Measurements from ENCODE around the gene EPHX1. TPM values are rescaled to one million over a fixed set of nuclear protein-coding genes. Genes with fewer than 3 reads are reported as not detected.
"Not testable (repeated sequence)": the region's sequence is repeated elsewhere in the genome, so short reads cannot be mapped to it uniquely, and the experiment has no call there.

The EPHX1 gene
- total RNA-seq, 1 donor from 2014 or later, result 82.8 TPM

- Histone ChIP-seq H3K36me3 (ENCODE audit: insufficient read depth, low read length) (peaks cover under 1% of the 10 kb centered on the region), H3K27ac (ENCODE audit: low read depth, low read length) (peak overlapping the region; percentile 95), H3K79me2 (ENCODE audit: insufficient read depth, low read length) (peaks cover 56% of the 10 kb centered on the region), H4K20me1 (ENCODE audit: insufficient read depth, low read length) (peaks cover 30% of the 10 kb centered on the region), H3K4me1 (ENCODE audit: insufficient read depth, low read length) (peaks cover 22% of the 10 kb centered on the region), H2AFZ (ENCODE audit: low read depth, low read length) (peak overlapping the region; percentile 69), H3K4me3 (ENCODE audit: insufficient read depth, low read depth, low read length) (peak overlapping the region; percentile 98), H3K9me3 (ENCODE audit: insufficient read depth, low read depth, low read length) (no peaks in the 10 kb centered on the region), H3K9ac (ENCODE audit: low read length) (peak overlapping the region; percentile 96), H3K27me3 (ENCODE audit: insufficient read depth, low read length) (no peaks in the 10 kb centered on the region), H3K4me2 (ENCODE audit: low read length) (peak overlapping the region; percentile 92)
- H3K4me3 Mint-ChIP-seq (ENCODE audit: unreplicated experiment), result no peak overlapping the region
- TF ChIP-seq EZH2 (IDR thresholded peaks at IDR 0.05; ENCODE audit: insufficient read depth, low read length), result no peak
- TF ChIP-seq, protein P1, sequence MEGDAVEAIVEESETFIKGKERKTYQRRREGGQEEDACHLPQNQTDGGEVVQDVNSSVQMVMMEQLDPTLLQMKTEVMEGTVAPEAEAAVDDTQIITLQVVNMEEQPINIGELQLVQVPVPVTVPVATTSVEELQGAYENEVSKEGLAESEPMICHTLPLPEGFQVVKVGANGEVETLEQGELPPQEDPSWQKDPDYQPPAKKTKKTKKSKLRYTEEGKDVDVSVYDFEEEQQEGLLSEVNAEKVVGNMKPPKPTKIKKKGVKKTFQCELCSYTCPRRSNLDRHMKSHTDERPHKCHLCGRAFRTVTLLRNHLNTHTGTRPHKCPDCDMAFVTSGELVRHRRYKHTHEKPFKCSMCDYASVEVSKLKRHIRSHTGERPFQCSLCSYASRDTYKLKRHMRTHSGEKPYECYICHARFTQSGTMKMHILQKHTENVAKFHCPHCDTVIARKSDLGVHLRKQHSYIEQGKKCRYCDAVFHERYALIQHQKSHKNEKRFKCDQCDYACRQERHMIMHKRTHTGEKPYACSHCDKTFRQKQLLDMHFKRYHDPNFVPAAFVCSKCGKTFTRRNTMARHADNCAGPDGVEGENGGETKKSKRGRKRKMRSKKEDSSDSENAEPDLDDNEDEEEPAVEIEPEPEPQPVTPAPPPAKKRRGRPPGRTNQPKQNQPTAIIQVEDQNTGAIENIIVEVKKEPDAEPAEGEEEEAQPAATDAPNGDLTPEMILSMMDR (IDR thresholded peaks at IDR 0.05; ENCODE audit: insufficient read depth, low read depth, low read length), result no peak
- no peak for DNase-seq (ENCODE audit: low read depth)
- H3K9me3 Mint-ChIP-seq (ENCODE audit: unreplicated experiment), result no peaks in the 10 kb centered on the region
- H3K27ac Mint-ChIP-seq (ENCODE audit: unreplicated experiment), result no peak overlapping the region
- H3K36me3 Mint-ChIP-seq (ENCODE audit: low read depth, unreplicated experiment), result no peaks in the 10 kb centered on the region
- no peak for FAIRE-seq
- peaks cover 30% of the 10 kb centered on the region for H3K4me1 Mint-ChIP-seq (ENCODE audit: low read depth, unreplicated experiment)
- H3K27me3 Mint-ChIP-seq (ENCODE audit: low read depth, unreplicated experiment), result no peaks in the 10 kb centered on the region
Observed at GRCh38 chr1:225778337-225778669, 31.6 kb upstream of the EPHX1 start.

GRCh38 chr1:225779165-225779564 lies 30.8 kb upstream of the EPHX1 start:
- not testable (repeated sequence) for H3K27me3 ChIP-seq (ENCODE audit: insufficient read depth, low read length); H3K36me3 Mint-ChIP-seq (ENCODE audit: low read depth, unreplicated experiment); H3K9me3 Mint-ChIP-seq (ENCODE audit: unreplicated experiment); DNase-seq (ENCODE audit: low read depth); H3K27ac ChIP-seq (ENCODE audit: low read depth, low read length); H3K9me3 ChIP-seq (ENCODE audit: insufficient read depth, low read depth, low read length); H3K27ac Mint-ChIP-seq (ENCODE audit: unreplicated experiment); H2AFZ ChIP-seq (ENCODE audit: low read depth, low read length); FAIRE-seq; H3K4me3 Mint-ChIP-seq (ENCODE audit: unreplicated experiment); H3K36me3 ChIP-seq (ENCODE audit: insufficient read depth, low read length); H3K27me3 Mint-ChIP-seq (ENCODE audit: low read depth, unreplicated experiment)
- Histone ChIP-seq H4K20me1 (ENCODE audit: insufficient read depth, low read length) (peaks cover 37% of the 10 kb centered on the region), H3K79me2 (ENCODE audit: insufficient read depth, low read length) (peaks cover 64% of the 10 kb centered on the region), H3K4me2 (ENCODE audit: low read length) (peak overlapping the region; percentile 92), H3K4me3 (ENCODE audit: insufficient read depth, low read depth, low read length) (peak overlapping the region; percentile 98), H3K9ac (ENCODE audit: low read length) (peak overlapping the region; percentile 96), H3K4me1 (ENCODE audit: insufficient read depth, low read length) (peaks cover 17% of the 10 kb centered on the region)
- H3K4me1 Mint-ChIP-seq (ENCODE audit: low read depth, unreplicated experiment), result peaks cover 28% of the 10 kb centered on the region

DNA sequence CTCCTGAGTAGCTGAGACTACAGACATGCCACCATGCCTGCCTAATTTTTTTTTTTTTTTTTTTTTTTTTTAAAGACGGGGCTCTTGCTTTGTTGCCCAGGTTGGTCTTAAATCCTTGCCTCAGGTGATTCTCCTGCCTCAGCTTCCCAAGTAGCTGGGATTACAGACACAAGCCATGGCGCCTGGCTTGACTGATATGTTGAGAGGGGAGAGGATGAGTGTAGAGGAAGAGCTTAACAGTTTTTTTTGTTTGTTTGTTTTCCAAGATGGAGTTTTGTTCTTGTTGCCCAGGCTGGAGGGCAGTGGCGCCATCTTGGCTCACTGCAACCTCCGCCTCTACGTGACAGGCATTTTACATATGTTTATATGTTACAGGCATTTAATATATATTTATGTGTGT lies 29.8 kb upstream of the EPHX1 start:
- FAIRE-seq, result no peak
- Histone ChIP-seq H4K20me1 (ENCODE audit: insufficient read depth, low read length) (peaks cover 37% of the 10 kb centered on the region), H3K4me2 (ENCODE audit: low read length) (peak overlapping the region; percentile 92), H3K9me3 (ENCODE audit: insufficient read depth, low read depth, low read length) (no peaks in the 10 kb centered on the region), H3K9ac (ENCODE audit: low read length) (no peak overlapping the region), H3K27ac (ENCODE audit: low read depth, low read length) (no peak overlapping the region), H3K4me3 (ENCODE audit: insufficient read depth, low read depth, low read length) (no peak overlapping the region), H3K27me3 (ENCODE audit: insufficient read depth, low read length) (no peaks in the 10 kb centered on the region), H3K36me3 (ENCODE audit: insufficient read depth, low read length) (peaks cover 8% of the 10 kb centered on the region), H2AFZ (ENCODE audit: low read depth, low read length) (no peak overlapping the region), H3K4me1 (ENCODE audit: insufficient read depth, low read length) (peaks cover 14% of the 10 kb centered on the region), H3K79me2 (ENCODE audit: insufficient read depth, low read length) (peaks cover 72% of the 10 kb centered on the region)
- H3K9me3 Mint-ChIP-seq (ENCODE audit: unreplicated experiment), result no peaks in the 10 kb centered on the region
- H3K27me3 Mint-ChIP-seq (ENCODE audit: low read depth, unreplicated experiment), result no peaks in the 10 kb centered on the region
- no peak for TF ChIP-seq EZH2 (IDR thresholded peaks at IDR 0.05; ENCODE audit: insufficient read depth, low read length)
- no peak for DNase-seq (ENCODE audit: low read depth)
- H3K4me1 Mint-ChIP-seq (ENCODE audit: low read depth, unreplicated experiment), result peaks cover 18% of the 10 kb centered on the region
- H3K36me3 Mint-ChIP-seq (ENCODE audit: low read depth, unreplicated experiment), result peaks cover 2% of the 10 kb centered on the region
- no peak overlapping the region for H3K4me3 Mint-ChIP-seq (ENCODE audit: unreplicated experiment)
- H3K27ac Mint-ChIP-seq (ENCODE audit: unreplicated experiment), result no peak overlapping the region
